ENCODE results near the gene RPL36AL.

Gene RPL36AL

DNA sequence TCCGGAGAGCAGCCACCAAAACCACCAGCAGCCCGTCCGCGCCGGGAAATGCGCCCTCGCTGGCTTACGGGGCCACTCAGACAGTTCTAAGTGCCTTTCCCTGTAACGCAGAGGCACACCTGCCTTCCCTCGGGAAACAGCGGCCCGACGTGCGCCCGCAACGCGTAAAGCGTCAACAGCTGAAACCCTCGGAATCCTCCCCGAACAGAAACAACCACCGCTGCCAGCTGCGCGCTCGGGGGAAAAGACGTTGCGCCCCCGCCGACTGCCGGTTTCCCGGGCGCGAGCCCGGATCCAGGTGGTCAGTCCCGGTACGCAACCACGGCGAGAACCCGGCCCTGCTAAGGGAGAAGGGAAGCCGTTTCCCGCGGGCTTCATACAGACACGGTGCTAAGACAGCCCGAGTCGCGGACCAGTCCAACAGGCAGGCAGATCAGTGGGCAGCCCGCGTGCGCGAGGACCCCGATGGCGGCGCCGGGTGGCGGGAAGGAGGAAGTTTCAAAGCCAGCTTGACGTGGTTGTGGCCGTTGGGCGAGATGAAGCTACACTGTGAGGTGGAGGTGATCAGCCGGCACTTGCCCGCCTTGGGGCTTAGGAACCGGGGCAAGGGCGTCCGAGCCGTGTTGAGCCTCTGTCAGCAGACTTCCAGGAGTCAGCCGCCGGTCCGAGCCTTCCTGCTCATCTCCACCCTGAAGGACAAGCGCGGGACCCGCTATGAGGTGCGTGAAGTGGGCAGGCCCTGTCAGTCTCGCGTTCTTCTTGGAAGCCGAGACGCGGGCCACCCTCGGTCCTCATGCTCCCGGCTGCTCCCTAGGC, 21.7 kb downstream of the RPL36AL start, which contains the start of gene LRR1:
TSS of gene LRR1 (plus strand) at position 456 of the 816 bp plus-strand sequence. CDS start at position 537, 81 bp downstream.
- peak; percentile 82 to 87 for DNase-seq (ENCODE audit: low read depth in 2 of 2)
- peak within 1 kb of the TSS; percentile 96 to 98 for H3K4me3 ChIP-seq (replicated peaks in 1 of 2; ENCODE audit: low read depth in 2 of 2, low read length in 2 of 2)
- TF ChIP-seq, protein P1, sequence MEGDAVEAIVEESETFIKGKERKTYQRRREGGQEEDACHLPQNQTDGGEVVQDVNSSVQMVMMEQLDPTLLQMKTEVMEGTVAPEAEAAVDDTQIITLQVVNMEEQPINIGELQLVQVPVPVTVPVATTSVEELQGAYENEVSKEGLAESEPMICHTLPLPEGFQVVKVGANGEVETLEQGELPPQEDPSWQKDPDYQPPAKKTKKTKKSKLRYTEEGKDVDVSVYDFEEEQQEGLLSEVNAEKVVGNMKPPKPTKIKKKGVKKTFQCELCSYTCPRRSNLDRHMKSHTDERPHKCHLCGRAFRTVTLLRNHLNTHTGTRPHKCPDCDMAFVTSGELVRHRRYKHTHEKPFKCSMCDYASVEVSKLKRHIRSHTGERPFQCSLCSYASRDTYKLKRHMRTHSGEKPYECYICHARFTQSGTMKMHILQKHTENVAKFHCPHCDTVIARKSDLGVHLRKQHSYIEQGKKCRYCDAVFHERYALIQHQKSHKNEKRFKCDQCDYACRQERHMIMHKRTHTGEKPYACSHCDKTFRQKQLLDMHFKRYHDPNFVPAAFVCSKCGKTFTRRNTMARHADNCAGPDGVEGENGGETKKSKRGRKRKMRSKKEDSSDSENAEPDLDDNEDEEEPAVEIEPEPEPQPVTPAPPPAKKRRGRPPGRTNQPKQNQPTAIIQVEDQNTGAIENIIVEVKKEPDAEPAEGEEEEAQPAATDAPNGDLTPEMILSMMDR (IDR thresholded peaks at IDR 0.05; ENCODE audit: low read depth, low read length) = no peak

- H3K4me3 ChIP-seq (replicated peaks in 1 of 2; ENCODE audit: low read depth in 2 of 2, low read length in 2 of 2) = peak overlapping the region; percentile 96 to 98
- TF ChIP-seq, protein P1 (IDR thresholded peaks at IDR 0.05; ENCODE audit: low read depth, low read length) = no peak
- no peak for DNase-seq (ENCODE audit: low read depth in 2 of 2)
Measured at GRCh38 chr14:49598189-49598484, 22.3 kb downstream of the RPL36AL start.

GRCh38 chr14:49594347-49595091, 25.9 kb downstream of the RPL36AL start:
- TF ChIP-seq, protein P1 (IDR thresholded peaks at IDR 0.05; ENCODE audit: low read depth, low read length) = no peak
- H3K4me3 ChIP-seq (replicated peaks in 1 of 2; ENCODE audit: low read depth in 2 of 2, low read length in 2 of 2) = peak overlapping the region in 1 of 2 donors; percentile 15
- peak; percentile 56 to 83 for DNase-seq (ENCODE audit: low read depth in 2 of 2)

DNA sequence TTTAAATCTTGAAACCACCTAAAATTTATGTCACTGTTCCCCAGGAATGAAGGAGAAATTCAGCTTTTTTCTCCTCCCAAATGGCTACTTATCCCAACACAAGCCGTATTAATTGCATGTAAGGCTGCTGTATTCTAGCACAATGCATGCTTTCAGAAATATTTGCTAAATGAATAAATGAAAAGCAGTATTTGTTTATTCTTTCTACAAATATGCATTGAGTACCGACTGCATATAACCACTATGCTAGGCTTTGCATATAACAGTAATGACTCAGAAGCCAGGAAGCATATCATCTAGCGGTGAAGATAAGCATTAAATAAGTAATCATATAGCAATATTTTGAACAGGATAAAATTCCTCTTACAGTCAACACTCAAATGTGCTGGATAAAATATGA, 27.4 kb downstream of the RPL36AL start:
- TF ChIP-seq, protein P1 (IDR thresholded peaks at IDR 0.05; ENCODE audit: low read depth, low read length) = peak; percentile 5
- H3K4me3 ChIP-seq (replicated peaks in 1 of 2; ENCODE audit: low read depth in 2 of 2, low read length in 2 of 2) = no peak overlapping the region
- peak; percentile 41 to 63 for DNase-seq (ENCODE audit: low read depth in 2 of 2)

DNA sequence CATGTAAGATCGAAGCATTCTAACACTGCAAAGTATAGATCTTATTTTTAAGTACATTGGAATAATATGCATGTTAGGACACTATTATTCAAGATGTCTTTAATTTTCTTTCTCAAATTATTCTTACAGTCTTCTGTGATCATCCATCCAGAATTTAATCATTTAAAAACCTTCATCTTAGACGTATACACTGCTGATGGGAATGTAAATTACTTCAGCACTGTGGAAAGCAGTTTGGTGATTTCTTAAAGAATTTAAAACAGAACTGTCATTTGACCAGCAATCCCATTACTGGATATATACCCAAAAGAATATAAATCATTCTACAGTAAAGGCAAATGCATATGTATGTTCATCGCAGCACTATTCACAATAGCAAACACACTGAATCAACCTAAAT, 31.0 kb downstream of the RPL36AL start:
- DNase-seq (ENCODE audit: low read depth in 2 of 2) = no peak
- TF ChIP-seq, protein P1 (IDR thresholded peaks at IDR 0.05; ENCODE audit: low read depth, low read length) = no peak
- H3K4me3 ChIP-seq (replicated peaks in 1 of 2; ENCODE audit: low read depth in 2 of 2, low read length in 2 of 2) = no peak overlapping the region

- TF ChIP-seq, protein P1 (IDR thresholded peaks at IDR 0.05; ENCODE audit: low read depth, low read length) = peak; percentile 62
- H3K4me3 ChIP-seq (replicated peaks in 1 of 2; ENCODE audit: low read depth in 2 of 2, low read length in 2 of 2) = peak overlapping the region; percentile 21
- peak; percentile 82 to 90 for DNase-seq (ENCODE audit: low read depth in 2 of 2)
Measured at GRCh38 chr14:49586673-49587460, 33.6 kb downstream of the RPL36AL start.

All from cardiac fibroblast (primary cell).